Neuronal stem cell (in vitro differentiated cells): ENCODE data around the gene CEP85.

ENCODE experiments used
- DNase-seq: peaks from one replicate; pipeline ENCODE4 v3.0.0-alpha.2; 2013; ENCODE audit warnings: low spot score
- H2AFZ ChIP-seq: one replicate; pipeline ENCODE4 v1.6.1; 2013; ENCODE audit warnings: mild to moderate bottlenecking, low read length, inconsistent platforms
- H2AK5ac ChIP-seq: 2 replicates; pipeline ENCODE4 v1.6.1; 2013; ENCODE audit warnings: low read depth, mild to moderate bottlenecking, inconsistent platforms, low read length, moderate library complexity, mixed read lengths
- H2BK120ac ChIP-seq: 2 replicates; pipeline ENCODE4 v1.6.1; 2013; ENCODE audit warnings: low read depth, mild to moderate bottlenecking, inconsistent platforms, low read length, moderate library complexity, mixed read lengths
- H2BK12ac ChIP-seq: one replicate; pipeline ENCODE4 v1.6.1; 2013; ENCODE audit warnings: low read length, inconsistent platforms
- H2BK15ac ChIP-seq: 2 replicates; pipeline ENCODE4 v1.6.1; 2013; ENCODE audit warnings: mild to moderate bottlenecking, low read length, inconsistent platforms, mixed read lengths
- H2BK5ac ChIP-seq: one replicate; pipeline ENCODE4 v1.6.1; 2013; ENCODE audit warnings: inconsistent platforms, mild to moderate bottlenecking, low read length, moderate library complexity
- H3K14ac ChIP-seq: one replicate; pipeline ENCODE4 v1.6.1; 2013; ENCODE audit warnings: low read length, inconsistent platforms
- H3K18ac ChIP-seq: 2 replicates; pipeline ENCODE4 v1.6.1; 2013; ENCODE audit warnings: low read length, inconsistent platforms
- H3K23ac ChIP-seq: 2 replicates; pipeline ENCODE4 v1.6.1; 2013; ENCODE audit warnings: low read depth, mild to moderate bottlenecking, mixed read lengths, low read length, inconsistent platforms; ENCODE audit not compliant: poor library complexity
- H3K27ac ChIP-seq: replicated peaks from 3 replicates; pipeline ENCODE4 v1.5.1; 2013; ENCODE audit warnings: low read length, inconsistent platforms
- H3K27me3 ChIP-seq, 3 experiments: 2 replicates each; pipeline ENCODE4 v1.6.1; 2013; ENCODE audit warnings: low read length in 3 of 3, mild to moderate bottlenecking in 2 of 3, inconsistent platforms in 1 of 3, low read depth in 1 of 3, mixed read lengths in 1 of 3, moderate library complexity in 1 of 3; ENCODE audit not compliant: control insufficient read depth in 3 of 3, insufficient read depth in 3 of 3
- H3K36me3 ChIP-seq, 2 donors: replicated peaks in 1 of 2; 2 replicates each; pipeline ENCODE4 v1.6.1; 2013; ENCODE audit warnings: low read length in 2 of 2; ENCODE audit not compliant: control insufficient read depth in 2 of 2, insufficient read depth in 2 of 2
- H3K4ac ChIP-seq: 2 replicates; pipeline ENCODE4 v1.6.1; 2013; ENCODE audit warnings: inconsistent platforms, mild to moderate bottlenecking, low read length, moderate library complexity
- H3K4me1 ChIP-seq, 2 donors: 1 replicate in 1 of 2; 2 replicates in 1 of 2; pipeline ENCODE4 v1.6.1; 2013; ENCODE audit warnings: low read length in 2 of 2, low read depth in 1 of 2; ENCODE audit not compliant: control insufficient read depth in 2 of 2, insufficient read depth in 1 of 2
- H3K4me2 ChIP-seq: one replicate; pipeline ENCODE4 v1.6.1; 2013; ENCODE audit warnings: mild to moderate bottlenecking, low read length, inconsistent platforms; ENCODE audit not compliant: insufficient read depth, poor library complexity, severe bottlenecking
- H3K4me3 ChIP-seq, 2 donors: 2 replicates each; pipeline ENCODE4 v1.5.1; 2013; ENCODE audit warnings: low read length in 2 of 2, mild to moderate bottlenecking in 2 of 2, inconsistent platforms in 1 of 2, moderate library complexity in 1 of 2
- H3K79me1 ChIP-seq: one replicate; pipeline ENCODE4 v1.6.1; 2013; ENCODE audit warnings: low read depth, mild to moderate bottlenecking, inconsistent platforms, low read length, moderate library complexity
- H3K9ac ChIP-seq: one replicate; pipeline ENCODE4 v1.6.1; 2013; ENCODE audit warnings: mild to moderate bottlenecking, low read depth, low read length, inconsistent platforms; ENCODE audit not compliant: poor library complexity
- H3K9me3 ChIP-seq, 2 donors: replicated peaks in 1 of 2; 2 replicates each; pipeline versions ENCODE3 to v1.6.1; 2013; ENCODE audit warnings: low read length in 2 of 2, mild to moderate bottlenecking in 2 of 2, inconsistent platforms in 1 of 2, low read depth in 1 of 2, mixed read lengths in 1 of 2, moderate library complexity in 1 of 2; ENCODE audit not compliant: control insufficient read depth in 2 of 2, insufficient read depth in 1 of 2
- H4K8ac ChIP-seq: one replicate; pipeline ENCODE4 v1.6.1; 2013; ENCODE audit warnings: low read depth, mild to moderate bottlenecking, inconsistent platforms, low read length, moderate library complexity
- H4K91ac ChIP-seq: one replicate; pipeline ENCODE4 v1.6.1; 2013; ENCODE audit warnings: low read length, low read depth, mild to moderate bottlenecking, inconsistent platforms; ENCODE audit not compliant: poor library complexity
- WGBS, 2 donors: extraction: QIAGEN DNeasy Blood & Tissue Kit; methylation state at CpG; one replicate each; pipeline ENCODE4 v1.1.7; 2013; ENCODE audit warnings: missing lambda C conversion rate in 2 of 2, mixed read lengths in 1 of 2; ENCODE audit not compliant: insufficient read length in 2 of 2, insufficient replicate concordance in 1 of 2; ENCODE audit errors: extremely low coverage in 2 of 2; 5-methylcytosine and 5-hydroxymethylcytosine counted together

The CEP85 gene

DNA sequence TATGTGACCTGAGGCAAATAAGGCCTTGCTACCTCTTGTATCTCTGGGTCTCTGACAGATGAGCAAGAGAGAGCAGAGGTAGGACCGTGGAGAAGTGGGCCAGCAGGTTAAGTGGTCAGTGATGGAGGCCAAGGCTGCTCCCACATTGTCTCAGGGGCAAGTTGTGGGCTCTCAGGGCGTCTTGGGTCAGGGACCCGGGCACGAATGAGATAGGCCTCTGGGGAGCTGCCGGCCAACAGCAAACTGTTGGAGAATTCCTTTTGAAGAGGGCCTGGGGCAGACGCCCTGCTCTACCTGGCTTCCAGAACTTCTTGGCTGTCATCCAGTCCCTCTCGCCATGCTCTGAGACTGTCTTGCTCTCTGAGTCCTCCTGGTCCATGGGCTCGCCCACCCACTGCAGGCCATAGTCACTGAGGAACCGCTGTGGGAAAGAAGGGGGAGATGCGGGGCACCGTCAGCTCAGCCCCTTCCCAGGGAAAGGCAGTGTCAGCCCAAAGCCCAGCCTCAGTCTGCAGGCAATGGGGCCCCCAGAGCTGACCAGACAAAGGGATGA lies 60.0 kb downstream of the CEP85 start:
- H3K4me3 ChIP-seq: no peak overlapping the region
- H2BK15ac ChIP-seq: peak overlapping the region; percentile 49
- peaks cover 20 to 22% of the 10 kb centered on the region in 2 donors for H3K4me1 ChIP-seq
- H3K23ac ChIP-seq: peak overlapping the region; percentile 44
- H3K4me2 ChIP-seq: no peak overlapping the region
- no peak overlapping the region for H3K14ac ChIP-seq
- no peak overlapping the region for H2BK5ac ChIP-seq
- H3K9me3 ChIP-seq: no peaks in the 10 kb centered on the region
- no peak overlapping the region for H2AK5ac ChIP-seq
- no peak overlapping the region for H2BK120ac ChIP-seq
- H3K79me1 ChIP-seq: no peaks in the 10 kb centered on the region
- H2BK12ac ChIP-seq: no peak overlapping the region
- H3K9ac ChIP-seq: no peak overlapping the region
- H3K27me3 ChIP-seq: no peaks in the 10 kb centered on the region
- no peak overlapping the region for H2AFZ ChIP-seq
- no peaks in the 10 kb centered on the region for H3K36me3 ChIP-seq
- H3K27ac ChIP-seq: no peak overlapping the region
- no peak for DNase-seq
- no peak overlapping the region for H3K4ac ChIP-seq
- no peak overlapping the region for H4K91ac ChIP-seq
- no CpG with 5 or more reads among the region's 11 CpGs for WGBS, 2 donors
- no peak overlapping the region for H4K8ac ChIP-seq
- no peak overlapping the region for H3K18ac ChIP-seq

DNA sequence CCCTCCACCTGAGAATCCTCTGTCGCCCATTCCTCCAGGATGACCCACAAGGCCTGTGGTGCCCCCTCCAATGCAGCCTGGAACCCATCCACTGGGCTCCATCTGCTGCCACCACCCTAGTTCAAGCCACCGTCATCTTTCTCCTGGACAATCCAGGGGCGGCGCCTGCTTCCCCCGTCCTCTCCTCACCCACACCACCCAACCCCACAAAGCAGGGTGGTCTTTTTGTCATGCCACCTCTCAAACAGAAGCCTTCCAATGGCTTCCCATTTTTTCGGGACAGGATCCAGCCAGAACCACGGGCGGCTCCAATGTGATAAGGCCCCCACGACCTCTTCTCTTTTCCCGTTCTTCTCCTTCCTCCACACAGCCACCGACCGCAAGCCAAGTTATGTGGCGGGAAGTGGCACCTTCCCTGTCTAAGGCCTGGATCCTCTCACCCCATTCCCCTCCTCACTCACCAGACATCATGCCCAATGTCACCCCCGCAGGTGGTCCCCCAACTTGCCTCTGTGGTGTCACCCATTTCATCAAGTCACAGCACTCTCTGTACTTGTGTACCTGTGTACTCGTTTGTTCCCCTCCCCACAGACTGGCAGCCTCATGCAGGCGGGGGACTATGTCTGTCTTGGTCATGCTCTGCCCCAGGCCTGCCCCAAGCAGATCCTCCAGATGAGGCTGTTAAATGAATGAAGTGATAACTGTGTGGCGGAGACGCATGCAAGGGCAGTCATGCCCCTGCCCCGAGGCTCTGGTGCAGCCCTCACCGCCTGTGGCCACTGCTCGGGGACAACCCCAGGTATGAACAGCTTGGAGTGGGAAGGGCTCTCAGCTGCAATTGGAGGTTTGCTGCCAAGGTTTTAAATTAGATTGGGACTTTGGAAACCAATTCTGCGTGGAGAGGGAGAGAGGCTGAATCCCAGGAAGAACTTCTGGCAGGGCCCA lies 61.5 kb downstream of the CEP85 start:
- H2BK5ac ChIP-seq: no peak overlapping the region
- H3K4me2 ChIP-seq: no peak overlapping the region
- no peaks in the 10 kb centered on the region for H3K9me3 ChIP-seq
- H3K4me3 ChIP-seq: no peak overlapping the region
- no peak overlapping the region for H2AFZ ChIP-seq
- H3K36me3 ChIP-seq: no peaks in the 10 kb centered on the region
- no peak overlapping the region for H3K9ac ChIP-seq
- peaks cover 7% of the 10 kb centered on the region in 2 donors for H3K4me1 ChIP-seq
- no peaks in the 10 kb centered on the region for H3K27me3 ChIP-seq
- no peak overlapping the region for H3K4ac ChIP-seq
- no peak overlapping the region for H3K18ac ChIP-seq
- H2AK5ac ChIP-seq: peak overlapping the region; percentile 25
- H2BK12ac ChIP-seq: no peak overlapping the region
- H3K14ac ChIP-seq: no peak overlapping the region
- no peak overlapping the region for H3K27ac ChIP-seq
- H2BK120ac ChIP-seq: no peak overlapping the region
- no CpG with 5 or more reads among the region's 22 CpGs for WGBS, 2 donors
- H2BK15ac ChIP-seq: no peak overlapping the region
- DNase-seq: no peak
- no peak overlapping the region for H4K91ac ChIP-seq
- H3K79me1 ChIP-seq: no peaks in the 10 kb centered on the region
- no peak overlapping the region for H4K8ac ChIP-seq
- H3K23ac ChIP-seq: peak overlapping the region; percentile 39

DNA sequence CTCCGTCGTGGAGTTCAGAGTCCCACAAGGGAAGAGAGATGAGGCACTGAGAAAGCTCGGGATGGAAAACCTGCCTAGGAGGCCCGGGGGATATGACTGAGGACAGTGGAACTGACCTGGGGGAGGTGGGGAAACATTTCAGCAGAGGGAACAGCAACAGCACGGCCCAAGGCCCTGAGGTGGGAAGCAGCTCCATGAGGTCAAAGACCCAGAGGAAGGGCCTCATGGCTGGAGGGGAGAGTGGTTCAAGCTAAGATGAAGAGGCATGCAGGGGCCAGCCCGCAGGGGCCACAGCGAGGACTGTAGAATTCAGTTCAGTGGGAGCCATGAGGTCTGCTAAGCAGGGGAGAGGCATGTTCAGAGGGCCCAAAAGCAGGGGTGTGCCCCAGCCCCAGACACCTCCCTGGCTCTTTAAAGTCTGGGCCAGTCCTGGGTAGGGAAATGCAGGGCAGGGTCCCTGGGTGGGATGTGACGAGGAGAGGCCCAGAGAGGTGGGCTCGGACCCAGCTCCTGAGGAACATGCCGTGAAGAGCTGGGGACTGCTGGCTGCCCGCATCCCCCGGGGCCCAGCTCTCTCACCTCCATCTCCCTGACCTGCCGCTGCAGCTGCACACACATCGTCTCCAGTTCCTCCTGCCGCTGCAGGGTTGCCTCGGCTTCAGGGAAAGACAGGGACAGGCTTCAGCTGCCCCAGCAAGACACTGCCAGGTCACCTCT lies 62.5 kb downstream of the CEP85 start:
- Histone ChIP-seq H3K14ac (no peak overlapping the region), H2BK15ac (no peak overlapping the region)

More for the DNA sequence above, 62.5 kb downstream of the CEP85 start:
- Histone ChIP-seq H2BK120ac (no peak overlapping the region), H4K91ac (no peak overlapping the region), H2BK5ac (no peak overlapping the region), H3K4me1 (no peaks in the 10 kb centered on the region), H2BK12ac (no peak overlapping the region), H3K9ac (no peak overlapping the region), H3K4ac (no peak overlapping the region), H2AK5ac (peak overlapping the region; percentile 36), H3K23ac (peak overlapping the region; percentile 77), H3K27me3 (no peaks in the 10 kb centered on the region), H3K4me2 (no peak overlapping the region), H3K27ac (no peak overlapping the region), H3K36me3 (no peaks in the 10 kb centered on the region), H4K8ac (no peak overlapping the region), H2AFZ (no peak overlapping the region), H3K18ac (no peak overlapping the region), H3K79me1 (peaks cover 2% of the 10 kb centered on the region), H3K9me3 (no peaks in the 10 kb centered on the region), H3K4me3 (no peak overlapping the region)
- WGBS, 2 donors: no CpG with 5 or more reads among the region's 16 CpGs
- no peak for DNase-seq
